Stimulated activated CD4-positive, alpha-beta T cell treated with anti-CD3 and anti-CD28 coated beads, Interleukin-1b, Interleukin-23, amount 100 ng/mL, for 1 hour (primary cell): ENCODE measurements around the gene FKBP6.
A peak's percentile ranks its signal among the peaks of the same experiment; 100 is the strongest.
"Not testable (repeated sequence)": the region's sequence is repeated elsewhere in the genome, so short reads cannot be mapped to it uniquely, and the experiment has no call there.

Source experiments
- DNase-seq, 2 donors: peaks; one replicate each; pipeline ENCODE4 v3.0.0-alpha.2; 2020; ENCODE audit warnings: low read depth in 2 of 2

Gene FKBP6

DNA sequence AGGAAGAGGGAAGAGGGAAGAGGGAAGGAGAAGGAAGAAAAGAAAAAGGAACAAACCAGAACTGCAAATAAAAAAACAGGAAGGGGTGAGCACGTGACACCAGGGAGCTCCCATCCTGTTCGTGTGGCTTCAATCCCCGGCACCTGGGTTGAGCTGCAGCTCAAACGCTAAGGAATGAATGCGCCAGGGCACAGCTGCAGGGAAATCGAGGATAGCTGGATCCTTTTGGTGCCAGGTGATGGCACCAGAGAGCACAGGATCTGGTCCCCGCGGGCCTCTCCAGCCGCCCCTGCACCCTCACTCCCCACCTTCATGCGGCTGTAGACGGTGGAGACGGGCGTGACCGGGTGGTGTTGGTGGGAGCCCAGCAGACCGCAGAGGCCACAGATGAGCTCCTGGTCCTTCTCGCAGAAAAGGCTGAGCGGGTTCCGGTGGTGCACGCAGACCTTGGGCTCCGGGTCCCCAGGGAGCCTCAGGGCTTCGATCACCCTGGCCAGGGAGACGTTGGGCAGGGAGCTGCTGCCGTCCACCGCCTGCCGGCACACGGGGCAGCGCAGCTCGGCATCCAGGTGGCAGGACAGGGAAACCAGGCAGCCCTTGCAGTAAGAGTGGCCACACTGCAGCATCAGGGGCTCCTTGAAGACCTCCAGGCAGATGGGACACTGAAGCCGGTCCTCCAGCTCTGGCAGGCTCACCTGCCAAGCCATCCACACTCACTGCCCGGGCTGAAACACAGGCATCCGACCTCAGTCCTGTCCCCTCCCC, 3.7 kb upstream of the FKBP6 start:
- DNase-seq, result peak in 1 of 2 donors; percentile 23

DNA sequence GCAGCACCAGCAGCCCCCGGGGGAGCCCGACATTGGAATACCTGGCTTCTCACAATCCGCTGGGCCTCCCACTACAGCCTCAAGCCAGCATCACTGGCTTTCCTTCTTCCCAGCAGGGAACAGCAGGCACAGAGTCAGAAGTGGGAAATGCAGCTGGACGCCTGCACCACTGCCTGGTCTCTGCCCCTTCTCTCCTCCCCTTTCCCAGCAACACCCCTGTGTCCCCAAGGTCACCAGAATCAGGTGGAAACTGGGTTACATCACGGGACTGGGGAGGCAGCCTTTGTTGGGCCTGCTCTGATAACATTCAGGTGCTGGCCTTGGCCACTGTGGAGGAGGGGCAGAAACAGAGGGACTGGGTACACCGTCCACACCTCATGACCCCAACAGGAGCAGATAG, 2.5 kb upstream of the FKBP6 start:
- not testable (repeated sequence) for DNase-seq

DNA sequence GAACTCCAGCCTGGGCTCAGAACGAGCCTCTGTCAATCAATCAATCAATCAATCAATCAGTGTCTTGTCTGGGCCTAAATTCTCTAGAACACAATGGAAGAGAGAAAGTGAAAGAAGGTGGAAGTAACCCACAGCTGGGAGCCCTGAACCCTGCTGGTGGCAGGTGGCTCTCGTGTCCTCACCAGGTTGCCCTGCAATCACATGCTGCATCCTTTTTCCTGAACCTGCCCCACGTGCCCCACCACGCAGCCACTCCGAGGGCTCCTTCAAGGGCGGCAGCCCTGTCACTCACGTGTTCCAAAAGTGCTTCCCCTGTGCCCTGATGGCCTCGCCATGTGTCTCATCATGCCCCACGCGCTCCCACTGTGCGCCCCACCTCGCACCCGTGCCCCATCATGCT, 512 bp upstream of the FKBP6 start:
- DNase-seq, result not testable (repeated sequence)

DNA sequence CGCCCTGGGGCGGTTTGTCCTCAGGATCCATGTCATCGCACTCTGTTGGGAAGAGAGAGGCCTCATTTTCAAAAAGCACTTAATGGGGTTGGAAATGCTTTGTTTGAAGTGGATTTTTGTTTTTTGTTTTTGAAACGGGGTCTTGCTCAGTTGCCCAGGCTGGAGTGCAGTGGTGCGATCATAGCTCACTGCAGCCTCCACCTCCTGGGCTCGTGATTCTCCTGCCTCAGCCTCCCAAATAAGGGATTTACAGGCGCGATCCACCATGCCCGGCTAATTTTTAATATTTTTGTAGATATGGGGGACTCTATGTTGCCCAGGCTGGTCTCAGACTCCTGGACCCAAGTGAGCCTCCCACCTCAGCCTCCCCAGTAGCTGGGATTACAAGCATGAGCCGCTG, 735 bp downstream of the FKBP6 start:
- no peak for DNase-seq

DNA sequence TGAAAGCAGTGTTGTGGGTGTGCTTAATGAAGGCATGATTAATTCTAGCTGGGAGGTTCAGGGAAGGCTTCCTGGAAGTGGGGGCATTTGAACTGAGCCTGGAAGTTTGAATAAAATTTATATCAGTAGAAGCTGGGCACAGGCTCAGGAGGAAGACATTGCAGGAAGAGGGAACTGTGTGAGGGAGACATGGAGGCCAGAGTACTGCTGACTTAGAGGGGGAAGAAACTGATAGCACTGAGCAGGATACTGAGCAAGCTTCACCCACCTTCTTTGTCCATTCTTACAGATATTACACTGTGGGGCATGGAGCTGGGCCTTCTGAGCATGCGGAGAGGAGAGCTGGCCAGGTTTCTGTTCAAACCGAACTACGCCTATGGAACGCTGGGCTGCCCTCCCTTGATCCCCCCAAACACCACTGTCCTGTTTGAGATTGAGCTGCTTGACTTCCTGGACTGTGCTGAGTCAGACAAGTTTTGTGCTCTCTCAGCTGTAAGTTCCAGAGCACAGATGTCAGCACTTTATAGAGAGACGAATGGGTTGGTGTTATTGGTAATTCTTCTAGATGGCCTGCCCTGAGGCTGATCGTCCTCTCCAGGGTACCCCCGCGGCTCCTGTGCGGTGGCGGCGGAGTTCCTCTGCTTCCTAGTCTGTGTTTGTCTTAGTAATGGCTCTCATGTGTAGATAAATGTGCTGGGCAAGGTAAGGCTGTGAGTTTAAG, 2.1 kb downstream of the FKBP6 start:
- no peak for DNase-seq

DNA sequence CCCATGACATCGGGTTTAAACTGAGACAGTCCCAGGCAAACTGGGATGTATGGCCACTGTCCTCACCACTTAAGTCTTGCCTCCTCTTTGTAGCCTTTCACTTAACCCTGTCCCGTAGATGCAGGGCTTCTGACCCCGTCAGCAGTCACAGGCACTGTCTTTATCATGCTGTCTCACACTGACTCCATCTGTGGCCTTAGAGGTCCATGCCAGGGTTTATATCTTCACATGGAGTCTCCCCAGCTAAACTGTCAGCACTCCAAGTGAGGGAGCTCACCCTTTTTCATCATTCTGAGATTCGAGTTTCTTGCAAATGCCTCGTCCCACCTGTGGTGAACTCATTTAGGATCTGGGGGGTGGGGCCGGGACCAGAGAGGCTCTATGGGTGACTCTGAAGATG, 2.8 kb downstream of the FKBP6 start:
- no peak for DNase-seq

GRCh38 chr7:73332447-73332846, 4.5 kb downstream of the FKBP6 start:
- no peak for DNase-seq

DNA sequence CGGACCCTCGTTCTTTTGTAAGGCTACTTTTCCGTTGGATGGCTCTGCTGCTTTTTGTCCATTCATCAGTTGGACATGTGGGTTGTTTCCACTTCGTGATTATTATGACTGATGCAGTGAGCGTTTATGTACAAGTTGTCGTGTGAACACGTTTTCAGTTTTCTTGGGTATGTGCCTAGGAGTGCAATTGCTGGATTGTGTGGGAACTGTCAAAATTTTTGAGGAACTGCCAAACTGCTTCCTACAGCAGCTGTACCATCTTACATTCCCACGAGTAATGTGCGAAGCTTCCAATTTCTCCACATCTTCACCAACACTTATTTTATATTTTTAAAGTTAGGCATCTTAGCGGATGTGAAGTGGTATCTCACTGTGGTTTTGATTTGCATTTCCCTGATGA, 10.4 kb downstream of the FKBP6 start:
- no peak for DNase-seq

GRCh38 chr7:73340514-73340913, 12.6 kb downstream of the FKBP6 start:
- DNase-seq, result no peak

GRCh38 chr7:73341877-73342276, 13.9 kb downstream of the FKBP6 start:
- no peak for DNase-seq

DNA sequence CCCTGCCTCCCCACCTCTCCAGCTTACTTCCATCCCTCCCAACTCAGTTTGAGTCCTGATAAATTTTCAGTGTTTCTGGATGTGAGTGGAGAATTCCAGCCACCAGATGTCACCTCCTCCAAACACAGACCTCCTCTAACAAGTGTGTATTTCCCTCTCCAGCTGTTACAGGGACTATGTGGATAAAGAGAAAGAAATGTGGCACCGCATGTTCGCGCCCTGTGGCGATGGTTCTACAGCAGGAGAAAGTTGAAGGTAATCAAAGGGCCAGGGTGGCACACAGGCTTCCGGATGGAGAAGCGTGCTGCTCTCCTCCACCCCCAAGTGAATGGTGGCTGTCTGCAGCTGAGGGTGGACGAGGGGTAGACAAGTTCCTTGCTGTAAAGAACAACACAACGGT, 14.7 kb downstream of the FKBP6 start:
- no peak for DNase-seq

- DNase-seq, result no peak
Observed at GRCh38 chr7:73343671-73344380, 15.9 kb downstream of the FKBP6 start.

DNA sequence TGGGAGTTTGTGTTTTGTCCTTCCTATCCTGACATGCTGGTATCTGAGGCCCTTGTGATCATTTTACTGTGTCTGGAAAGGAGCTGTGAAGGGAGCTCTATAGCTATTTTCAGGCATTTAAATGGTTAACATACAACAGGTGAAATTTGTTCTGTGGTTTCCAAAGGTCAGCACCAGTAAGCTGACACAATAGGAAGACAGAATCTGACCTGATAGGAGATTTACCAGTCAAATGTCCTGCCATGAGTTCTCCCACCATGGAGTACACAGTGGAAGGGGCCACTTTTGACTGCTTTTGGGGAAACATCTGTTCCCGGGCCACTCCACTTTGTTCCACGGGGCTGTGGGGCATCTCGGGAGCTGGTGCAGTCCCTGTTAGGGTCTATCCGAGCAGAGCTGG, 17.6 kb downstream of the FKBP6 start:
- DNase-seq, result no peak

DNA sequence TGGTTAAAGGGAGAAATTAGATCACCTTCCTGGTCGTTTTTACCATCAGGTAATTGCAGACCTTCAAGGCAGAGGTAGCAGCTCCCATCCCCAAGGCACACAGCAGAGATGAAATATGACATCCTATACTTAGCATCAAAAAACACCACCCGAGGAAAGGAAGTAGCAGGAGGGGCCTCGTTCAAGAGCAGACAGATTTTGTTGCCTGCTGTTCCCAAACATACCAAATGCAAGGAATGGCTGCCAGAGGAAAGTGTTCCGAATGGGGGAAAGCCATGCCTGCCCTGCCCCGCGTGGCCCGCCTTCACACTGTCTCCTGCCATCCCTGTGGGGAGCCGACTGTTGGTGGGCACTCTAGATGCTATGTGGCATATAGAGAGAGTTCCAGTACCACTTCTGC, 18.0 kb downstream of the FKBP6 start:
- no peak for DNase-seq

GRCh38 chr7:73349763-73350162, 21.8 kb downstream of the FKBP6 start:
- no peak for DNase-seq

DNA sequence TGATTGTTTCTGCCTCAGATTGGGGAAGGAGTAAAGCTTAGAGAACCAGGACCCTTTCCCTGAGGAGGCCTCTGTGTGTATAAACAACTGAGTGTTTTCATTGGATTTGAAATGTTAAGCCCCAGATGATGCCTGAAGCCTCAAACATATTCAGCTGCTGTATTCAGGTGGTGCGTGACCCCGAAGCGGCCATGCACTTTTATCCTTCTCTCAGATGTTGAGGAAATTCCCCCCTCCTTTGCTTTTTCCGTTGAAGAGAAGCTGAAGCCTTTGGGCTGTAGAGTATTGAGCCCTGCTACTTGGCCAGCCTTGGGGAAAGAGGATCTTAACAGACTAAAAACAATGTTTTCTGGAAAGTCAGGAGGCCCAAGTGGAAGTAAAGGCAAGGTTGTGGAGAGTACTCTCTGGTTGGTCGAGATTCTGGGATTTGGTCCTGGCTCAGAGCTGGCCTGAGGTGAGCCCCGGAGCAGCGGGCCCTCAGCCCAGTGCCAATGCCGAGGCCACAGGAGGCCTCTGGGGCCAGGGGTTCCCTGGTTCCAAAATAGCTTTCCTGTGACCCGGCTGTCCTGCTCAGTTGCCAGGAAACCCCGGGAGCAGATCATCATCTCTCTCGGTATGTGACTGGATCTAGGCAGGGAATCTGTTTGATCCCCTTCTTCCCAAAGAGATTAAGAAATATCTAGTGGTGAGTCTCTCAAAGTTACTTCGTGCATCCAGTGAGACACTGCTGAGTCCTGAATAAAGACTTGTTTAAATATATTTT, 22.5 kb downstream of the FKBP6 start:
- DNase-seq, result no peak

DNA sequence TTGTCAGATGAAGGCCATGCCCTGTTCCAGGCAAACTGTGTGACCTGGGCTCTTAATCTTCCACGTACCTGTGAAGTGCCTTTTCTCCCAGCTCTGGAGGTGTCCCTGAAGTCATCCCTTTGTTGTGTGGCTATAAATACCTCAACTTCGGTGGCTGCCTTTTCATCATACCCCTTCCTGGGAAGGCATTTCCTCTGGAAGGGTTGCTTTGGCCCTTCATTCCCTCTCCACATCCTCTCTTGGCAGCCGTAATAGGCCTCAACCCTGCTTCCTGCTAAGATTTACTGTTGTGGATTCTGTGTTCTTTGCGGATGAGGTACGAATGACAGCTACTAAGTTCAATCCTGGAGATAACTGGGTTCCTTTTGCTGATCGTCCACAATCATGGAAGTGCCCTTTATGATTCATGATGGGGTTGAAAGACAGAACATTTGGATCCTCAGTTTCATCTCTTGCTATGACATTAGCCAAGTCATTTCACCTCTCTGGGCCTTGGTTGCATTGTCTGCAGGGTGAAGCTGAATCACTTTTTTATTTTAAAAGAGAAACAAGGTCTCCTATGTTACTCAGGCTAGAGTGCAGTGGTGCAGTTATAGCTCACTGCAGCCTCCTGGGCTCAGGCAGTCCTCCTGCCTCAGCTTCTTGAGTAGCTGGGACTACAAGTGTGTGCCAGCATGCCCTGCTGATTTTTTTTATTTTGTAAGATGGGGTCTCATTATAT, 23.6 kb downstream of the FKBP6 start:
- DNase-seq, result no peak

GRCh38 chr7:73352784-73353183, 24.8 kb downstream of the FKBP6 start:
- no peak for DNase-seq

GRCh38 chr7:73353243-73353642, 25.3 kb downstream of the FKBP6 start:
- no peak for DNase-seq

DNA sequence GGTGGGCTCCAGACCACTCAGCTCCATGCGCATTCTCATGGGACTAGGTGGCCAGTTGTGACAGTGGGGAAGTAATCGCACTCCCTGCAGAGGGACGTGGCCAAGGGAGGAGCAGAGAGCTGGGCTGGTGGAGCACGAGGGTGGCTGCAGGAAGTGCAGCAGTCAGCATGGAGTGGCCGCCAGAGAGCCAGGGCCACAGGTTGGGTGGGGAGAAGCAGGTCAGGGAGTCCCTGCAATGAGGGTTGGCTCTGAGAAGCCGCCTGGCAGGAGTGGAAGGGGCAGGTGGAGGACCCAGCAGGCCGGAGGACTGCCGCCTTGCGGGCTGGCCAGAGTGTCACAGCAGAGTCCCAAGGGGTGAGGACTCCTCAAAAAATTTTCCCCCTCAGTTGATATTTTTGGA, 26.2 kb downstream of the FKBP6 start:
- no peak for DNase-seq

GRCh38 chr7:73354821-73355220, 26.9 kb downstream of the FKBP6 start:
- no peak for DNase-seq
